HepG2 (cell line): ENCODE data around the gene CASKIN2. TPM values are rescaled to one million over a fixed set of nuclear protein-coding genes. Genes with fewer than 3 reads are reported as not detected.
A peak's percentile ranks its signal among the peaks of the same experiment; 100 is the strongest.

Experiments used
- FOXC1 ChIP-seq: sonication (generic); formaldehyde crosslinking; IDR thresholded peaks from 2 replicates; pipeline ENCODE4 v1.8.0; 2022; ENCODE audit warnings: mild to moderate bottlenecking, missing genetic modification reagents, borderline replicate concordance
- GABPA ChIP-seq, 2 experiments: IDR thresholded peaks; 2 replicates each; pipeline ENCODE4 v1.6.1; 2011 to 2016; ENCODE audit warnings: low read depth in 2 of 2, low read length in 1 of 2, missing biosample characterization in 1 of 2, missing genetic modification characterization in 1 of 2
- HMGA1 ChIP-seq: sonication (generic); formaldehyde crosslinking; conservative IDR thresholded peaks from 2 replicates; pipeline ENCODE4 v1.4.0; 2020; ENCODE audit warnings: missing genetic modification reagents
- IRX3 ChIP-seq: sonication (generic); formaldehyde crosslinking; IDR thresholded peaks from 2 replicates; pipeline ENCODE4 v1.8.1; 2023; ENCODE audit warnings: mild to moderate bottlenecking, low read depth, missing genetic modification reagents, borderline replicate concordance
- PITX1 ChIP-seq: sonication (generic); formaldehyde crosslinking; IDR thresholded peaks from 2 replicates; pipeline ENCODE4 v1.5.1; 2020; ENCODE audit warnings: mild to moderate bottlenecking, missing genetic modification reagents
- SPEN ChIP-seq: sonication (generic); formaldehyde crosslinking; IDR thresholded peaks from 2 replicates; pipeline ENCODE4 v1.5.1; 2020; ENCODE audit warnings: low read depth, mild to moderate bottlenecking, missing genetic modification reagents
- YEATS2 ChIP-seq: sonication (generic); formaldehyde crosslinking; IDR thresholded peaks from 2 replicates; pipeline ENCODE4 v1.4.0; 2020; ENCODE audit warnings: missing genetic modification reagents, borderline replicate concordance
- YY1 ChIP-seq: IDR thresholded peaks from 2 replicates; pipeline ENCODE4 v1.6.1; 2011; ENCODE audit warnings: low read length, low read depth, moderate library complexity, mild to moderate bottlenecking; ENCODE audit not compliant: insufficient read depth, insufficient replicate concordance
- ZNF652 ChIP-seq: IDR thresholded peaks from 2 replicates; pipeline ENCODE4 v1.6.1; 2016; ENCODE audit warnings: low read depth, borderline replicate concordance
- ZNF678 ChIP-seq: sonication (generic); formaldehyde crosslinking; IDR thresholded peaks from 2 replicates; pipeline ENCODE4 v1.4.0; 2020; ENCODE audit warnings: mild to moderate bottlenecking, missing genetic modification reagents
- ZNF7 ChIP-seq: IDR thresholded peaks from 2 replicates; pipeline ENCODE4 v1.6.1; 2016; ENCODE audit warnings: missing biosample characterization, missing genetic modification reagents
- ZNF766 ChIP-seq: sonication (generic); formaldehyde crosslinking; IDR thresholded peaks from 2 replicates; pipeline ENCODE4 v1.5.0; 2020; ENCODE audit warnings: missing genetic modification reagents, borderline replicate concordance
- ZNF777 ChIP-seq: sonication (generic); formaldehyde crosslinking; IDR thresholded peaks from 2 replicates; pipeline ENCODE4 v1.4.0; 2020; ENCODE audit warnings: missing genetic modification reagents
- polyA plus RNA-seq, 8 experiments: library from polyadenylated mRNA; depleted of rRNA in 3 of 8; stranded (reverse) in 7 of 8; unstranded in 1 of 8; fragments of >200 nt; fragmentation: Illumina TruSeq in 4 of 8; extraction: Trizol in 4 of 8; gene quantifications; 2 replicates each; pipeline versions ENCODE4 v1.2.1 to v1.2.3, GENCODE V29; 2011 to 2016; ENCODE audit warnings: low read depth in 4 of 8, missing spikeins in 1 of 8, mixed read lengths in 1 of 8; ENCODE audit not compliant: insufficient read depth in 1 of 8
- total RNA-seq, 5 experiments: library from RNA; depleted of rRNA; stranded (reverse); fragments of >200 nt; fragmentation: Illumina TruSeq; extraction: Trizol; gene quantifications; 2 replicates each; pipeline ENCODE4 v1.2.3, GENCODE V29; 2016; ENCODE audit warnings: low read depth in 1 of 5
- TF ChIP-seq, protein P1 (sequence below): IDR thresholded peaks from 2 replicates; pipeline ENCODE4 v1.6.1; 2016
- TF ChIP-seq, protein P2 (sequence below): sonication (generic); formaldehyde crosslinking; IDR thresholded peaks from 2 replicates; pipeline ENCODE4 v1.4.0; 2020; ENCODE audit warnings: missing genetic modification reagents
- TF ChIP-seq, protein P3 (sequence below): sonication (generic); formaldehyde crosslinking; IDR thresholded peaks from 2 replicates; pipeline ENCODE4 v1.5.0; 2020; ENCODE audit warnings: missing genetic modification reagents, mild to moderate bottlenecking, borderline replicate concordance
- TF ChIP-seq, protein P4 (sequence below): sonication (generic); formaldehyde crosslinking; IDR thresholded peaks from 2 replicates; pipeline ENCODE4 v1.5.0; 2020; ENCODE audit warnings: missing genetic modification reagents
- TF ChIP-seq, protein P5 (sequence below): sonication (generic); formaldehyde crosslinking; IDR thresholded peaks from 2 replicates; pipeline ENCODE4 v1.8.1; 2023; ENCODE audit warnings: mild to moderate bottlenecking, missing genetic modification reagents, borderline replicate concordance
- TF ChIP-seq, protein P6 (sequence below): sonication (generic); formaldehyde crosslinking; IDR thresholded peaks from 2 replicates; pipeline ENCODE4 v1.5.0; 2020; ENCODE audit warnings: mild to moderate bottlenecking, missing genetic modification reagents, moderate library complexity

The CASKIN2 gene
- total and polyA plus RNA-seq, 2 of the 13 experiments (the other 11 are each of a cell fraction or from before 2014, with no cell fraction given): 5.2 to 7.8 TPM

DNA sequence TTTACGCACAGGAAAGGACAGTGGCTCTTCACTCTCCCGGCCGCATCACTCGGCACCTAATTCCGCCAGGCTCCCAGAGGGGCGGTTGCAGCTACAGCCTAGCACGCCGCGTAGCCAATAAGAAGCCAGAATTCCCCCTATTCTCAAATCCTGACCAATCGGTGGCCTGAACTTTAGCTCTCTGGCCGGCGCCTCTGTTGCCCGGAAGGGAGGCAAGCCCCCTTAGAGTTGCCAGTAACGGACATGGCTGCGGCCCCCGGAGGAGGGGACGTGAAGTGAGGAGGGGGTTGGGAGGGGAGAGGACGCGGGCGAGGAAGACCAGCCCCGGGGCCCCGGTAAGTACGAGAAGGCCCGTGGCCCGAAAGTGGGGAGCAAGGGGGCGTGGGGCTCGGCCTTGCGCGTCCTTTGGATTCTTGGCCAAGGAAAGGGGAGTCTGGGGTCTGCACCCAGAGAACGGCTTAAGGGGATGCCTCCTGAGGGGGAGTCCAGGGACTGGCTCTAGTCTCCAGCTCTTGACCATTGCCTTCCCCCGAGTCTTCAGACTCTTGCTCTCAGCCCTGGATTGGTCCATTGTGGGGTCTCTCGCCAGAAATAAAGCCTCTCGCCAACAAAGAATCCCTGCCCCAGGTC lies 58.8 kb downstream of the CASKIN2 start, which contains the start of gene TMEM94 (continued):
- TF ChIP-seq ZNF7: 0 out of 2 replicates have a peak, but pooled peaks have one; percentile 3
- TF ChIP-seq IRX3: peak; percentile 55; the same call in 1 of the 2 replicates
- no peak for TF ChIP-seq ZNF652 (CRISPR knock-in tag)
- TF ChIP-seq, protein P1, sequence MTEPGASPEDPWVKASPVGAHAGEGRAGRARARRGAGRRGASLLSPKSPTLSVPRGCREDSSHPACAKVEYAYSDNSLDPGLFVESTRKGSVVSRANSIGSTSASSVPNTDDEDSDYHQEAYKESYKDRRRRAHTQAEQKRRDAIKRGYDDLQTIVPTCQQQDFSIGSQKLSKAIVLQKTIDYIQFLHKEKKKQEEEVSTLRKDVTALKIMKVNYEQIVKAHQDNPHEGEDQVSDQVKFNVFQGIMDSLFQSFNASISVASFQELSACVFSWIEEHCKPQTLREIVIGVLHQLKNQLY: 0 out of 2 replicates have a peak, but pooled peaks have one; percentile 15
- peak; percentile 69; the same call in 1 of the 2 replicates for TF ChIP-seq FOXC1
- peak; percentile 30; the same call in 1 of the 2 replicates for TF ChIP-seq GABPA (IDR thresholded peaks at IDR 0.05; ENCODE audit: low read depth, low read length)
- TF ChIP-seq GABPA (CRISPR knock-in tag; IDR thresholded peaks at IDR 0.05; ENCODE audit: low read depth): peak; percentile 81
- TF ChIP-seq, protein P2, sequence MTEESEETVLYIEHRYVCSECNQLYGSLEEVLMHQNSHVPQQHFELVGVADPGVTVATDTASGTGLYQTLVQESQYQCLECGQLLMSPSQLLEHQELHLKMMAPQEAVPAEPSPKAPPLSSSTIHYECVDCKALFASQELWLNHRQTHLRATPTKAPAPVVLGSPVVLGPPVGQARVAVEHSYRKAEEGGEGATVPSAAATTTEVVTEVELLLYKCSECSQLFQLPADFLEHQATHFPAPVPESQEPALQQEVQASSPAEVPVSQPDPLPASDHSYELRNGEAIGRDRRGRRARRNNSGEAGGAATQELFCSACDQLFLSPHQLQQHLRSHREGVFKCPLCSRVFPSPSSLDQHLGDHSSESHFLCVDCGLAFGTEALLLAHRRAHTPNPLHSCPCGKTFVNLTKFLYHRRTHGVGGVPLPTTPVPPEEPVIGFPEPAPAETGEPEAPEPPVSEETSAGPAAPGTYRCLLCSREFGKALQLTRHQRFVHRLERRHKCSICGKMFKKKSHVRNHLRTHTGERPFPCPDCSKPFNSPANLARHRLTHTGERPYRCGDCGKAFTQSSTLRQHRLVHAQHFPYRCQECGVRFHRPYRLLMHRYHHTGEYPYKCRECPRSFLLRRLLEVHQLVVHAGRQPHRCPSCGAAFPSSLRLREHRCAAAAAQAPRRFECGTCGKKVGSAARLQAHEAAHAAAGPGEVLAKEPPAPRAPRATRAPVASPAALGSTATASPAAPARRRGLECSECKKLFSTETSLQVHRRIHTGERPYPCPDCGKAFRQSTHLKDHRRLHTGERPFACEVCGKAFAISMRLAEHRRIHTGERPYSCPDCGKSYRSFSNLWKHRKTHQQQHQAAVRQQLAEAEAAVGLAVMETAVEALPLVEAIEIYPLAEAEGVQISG: peak; percentile 88
- peak; percentile 1; the same call in 1 of the 2 replicates for TF ChIP-seq ZNF777 (CRISPR knock-in tag)
- TF ChIP-seq, protein P3, sequence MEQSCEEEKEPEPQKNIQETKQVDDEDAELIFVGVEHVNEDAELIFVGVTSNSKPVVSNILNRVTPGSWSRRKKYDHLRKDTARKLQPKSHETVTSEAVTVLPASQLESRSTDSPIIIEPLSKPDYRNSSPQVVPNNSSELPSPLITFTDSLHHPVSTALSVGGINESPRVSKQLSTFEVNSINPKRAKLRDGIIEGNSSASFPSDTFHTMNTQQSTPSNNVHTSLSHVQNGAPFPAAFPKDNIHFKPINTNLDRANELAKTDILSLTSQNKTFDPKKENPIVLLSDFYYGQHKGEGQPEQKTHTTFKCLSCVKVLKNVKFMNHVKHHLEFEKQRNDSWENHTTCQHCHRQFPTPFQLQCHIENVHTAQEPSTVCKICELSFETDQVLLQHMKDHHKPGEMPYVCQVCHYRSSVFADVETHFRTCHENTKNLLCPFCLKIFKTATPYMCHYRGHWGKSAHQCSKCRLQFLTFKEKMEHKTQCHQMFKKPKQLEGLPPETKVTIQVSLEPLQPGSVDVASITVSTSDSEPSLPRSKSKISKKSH (CRISPR knock-in tag): peak; percentile 28; the same call in 1 of the 2 replicates
- TF ChIP-seq, protein P4, sequence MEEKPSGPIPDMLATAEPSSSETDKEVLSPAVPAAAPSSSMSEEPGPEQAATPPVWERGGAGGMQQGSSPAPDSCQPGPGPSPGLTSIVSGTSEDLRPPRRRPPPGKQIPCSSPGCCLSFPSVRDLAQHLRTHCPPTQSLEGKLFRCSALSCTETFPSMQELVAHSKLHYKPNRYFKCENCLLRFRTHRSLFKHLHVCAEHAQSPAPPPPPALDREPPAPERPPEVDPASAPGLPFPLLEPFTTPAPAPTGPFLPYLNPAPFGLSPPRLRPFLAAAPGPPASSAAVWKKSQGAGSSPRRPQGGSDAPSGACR (CRISPR knock-in tag): 0 out of 2 replicates have a peak, but pooled peaks have one; percentile 18
- peak; percentile 78; the same call in 1 of the 2 replicates for TF ChIP-seq ZNF678 (CRISPR knock-in tag)
- peak; percentile 100 for TF ChIP-seq YY1
- TF ChIP-seq, protein P5, sequence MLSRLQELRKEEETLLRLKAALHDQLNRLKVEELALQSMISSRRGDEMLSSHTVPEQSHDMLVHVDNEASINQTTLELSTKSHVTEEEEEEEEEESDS (CRISPR knock-in tag): 0 out of 2 replicates have a peak, but pooled peaks have one; percentile 24
- peak; percentile 84 for TF ChIP-seq SPEN (CRISPR knock-in tag)
- no peak for TF ChIP-seq ZNF766 (CRISPR knock-in tag)
- peak; percentile 44; the same call in 1 of the 2 replicates for TF ChIP-seq YEATS2 (CRISPR knock-in tag)
- TF ChIP-seq, protein P6, sequence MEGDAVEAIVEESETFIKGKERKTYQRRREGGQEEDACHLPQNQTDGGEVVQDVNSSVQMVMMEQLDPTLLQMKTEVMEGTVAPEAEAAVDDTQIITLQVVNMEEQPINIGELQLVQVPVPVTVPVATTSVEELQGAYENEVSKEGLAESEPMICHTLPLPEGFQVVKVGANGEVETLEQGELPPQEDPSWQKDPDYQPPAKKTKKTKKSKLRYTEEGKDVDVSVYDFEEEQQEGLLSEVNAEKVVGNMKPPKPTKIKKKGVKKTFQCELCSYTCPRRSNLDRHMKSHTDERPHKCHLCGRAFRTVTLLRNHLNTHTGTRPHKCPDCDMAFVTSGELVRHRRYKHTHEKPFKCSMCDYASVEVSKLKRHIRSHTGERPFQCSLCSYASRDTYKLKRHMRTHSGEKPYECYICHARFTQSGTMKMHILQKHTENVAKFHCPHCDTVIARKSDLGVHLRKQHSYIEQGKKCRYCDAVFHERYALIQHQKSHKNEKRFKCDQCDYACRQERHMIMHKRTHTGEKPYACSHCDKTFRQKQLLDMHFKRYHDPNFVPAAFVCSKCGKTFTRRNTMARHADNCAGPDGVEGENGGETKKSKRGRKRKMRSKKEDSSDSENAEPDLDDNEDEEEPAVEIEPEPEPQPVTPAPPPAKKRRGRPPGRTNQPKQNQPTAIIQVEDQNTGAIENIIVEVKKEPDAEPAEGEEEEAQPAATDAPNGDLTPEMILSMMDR (CRISPR knock-in tag): no peak
- TF ChIP-seq HMGA1 (CRISPR knock-in tag): no peak
- peak; percentile 39; the same call in 1 of the 2 replicates for TF ChIP-seq PITX1 (CRISPR knock-in tag)
